ENCODE measurements around the gene IFFO2. TPM values are rescaled to one million over a fixed set of nuclear protein-coding genes. Genes with fewer than 3 reads are reported as not detected.
A peak's percentile ranks its signal among the peaks of the same experiment; 100 is the strongest.

IFFO2 gene
- total and polyA plus RNA-seq, 2 of the 13 experiments (the other 11 are each of a cell fraction or from before 2014, with no cell fraction given) = 7.3 to 16.7 TPM

DNA sequence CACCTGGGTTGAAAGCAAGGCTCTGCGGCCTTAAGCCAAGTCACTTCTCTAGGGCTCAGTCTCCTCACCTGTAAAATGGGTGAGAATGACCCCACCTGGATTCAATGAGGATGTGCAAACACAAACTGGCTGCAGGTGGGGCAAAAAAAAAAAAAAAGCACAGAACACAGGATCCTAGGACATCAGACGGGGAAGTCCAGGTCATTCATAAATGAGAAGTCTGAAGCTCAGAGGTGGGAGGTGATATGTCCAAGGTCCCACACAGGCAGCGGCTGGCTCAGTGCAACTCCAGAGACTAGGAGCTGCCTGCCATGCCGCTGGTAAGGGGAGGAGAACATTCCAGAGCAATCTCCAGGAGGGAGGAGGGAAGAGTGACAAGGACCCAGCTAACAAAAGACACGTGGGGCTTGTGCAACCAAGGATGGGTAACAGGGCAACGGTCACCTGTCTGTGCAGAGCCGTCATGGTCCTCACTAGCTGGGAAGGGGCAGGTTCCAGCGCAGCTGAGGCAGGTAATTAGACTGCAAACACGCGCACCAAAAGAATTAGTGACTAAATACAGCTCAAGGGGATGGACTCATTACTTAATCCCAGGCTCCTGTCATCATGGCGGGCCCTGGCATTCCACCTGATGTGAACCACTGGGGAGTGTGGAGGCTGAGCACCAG is 19.5 kb downstream of the IFFO2 start (continued):
- TF ChIP-seq, protein P1, sequence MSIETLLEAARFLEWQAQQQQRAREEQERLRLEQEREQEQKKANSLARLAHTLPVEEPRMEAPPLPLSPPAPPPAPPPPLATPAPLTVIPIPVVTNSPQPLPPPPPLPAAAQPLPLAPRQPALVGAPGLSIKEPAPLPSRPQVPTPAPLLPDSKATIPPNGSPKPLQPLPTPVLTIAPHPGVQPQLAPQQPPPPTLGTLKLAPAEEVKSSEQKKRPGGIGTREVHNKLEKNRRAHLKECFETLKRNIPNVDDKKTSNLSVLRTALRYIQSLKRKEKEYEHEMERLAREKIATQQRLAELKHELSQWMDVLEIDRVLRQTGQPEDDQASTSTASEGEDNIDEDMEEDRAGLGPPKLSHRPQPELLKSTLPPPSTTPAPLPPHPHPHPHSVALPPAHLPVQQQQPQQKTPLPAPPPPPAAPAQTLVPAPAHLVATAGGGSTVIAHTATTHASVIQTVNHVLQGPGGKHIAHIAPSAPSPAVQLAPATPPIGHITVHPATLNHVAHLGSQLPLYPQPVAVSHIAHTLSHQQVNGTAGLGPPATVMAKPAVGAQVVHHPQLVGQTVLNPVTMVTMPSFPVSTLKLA (IDR thresholded peaks at IDR 0.05) = peak; percentile 76
- TF ChIP-seq, protein P2, sequence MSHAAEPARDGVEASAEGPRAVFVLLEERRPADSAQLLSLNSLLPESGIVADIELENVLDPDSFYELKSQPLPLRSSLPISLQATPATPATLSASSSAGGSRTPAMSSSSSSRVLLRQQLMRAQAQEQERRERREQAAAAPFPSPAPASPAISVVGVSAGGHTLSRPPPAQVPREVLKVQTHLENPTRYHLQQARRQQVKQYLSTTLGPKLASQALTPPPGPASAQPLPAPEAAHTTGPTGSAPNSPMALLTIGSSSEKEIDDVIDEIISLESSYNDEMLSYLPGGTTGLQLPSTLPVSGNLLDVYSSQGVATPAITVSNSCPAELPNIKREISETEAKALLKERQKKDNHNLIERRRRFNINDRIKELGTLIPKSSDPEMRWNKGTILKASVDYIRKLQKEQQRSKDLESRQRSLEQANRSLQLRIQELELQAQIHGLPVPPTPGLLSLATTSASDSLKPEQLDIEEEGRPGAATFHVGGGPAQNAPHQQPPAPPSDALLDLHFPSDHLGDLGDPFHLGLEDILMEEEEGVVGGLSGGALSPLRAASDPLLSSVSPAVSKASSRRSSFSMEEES (CRISPR knock-in tag; IDR thresholded peaks at IDR 0.05) = peak; percentile 70; the same call in 1 of the 2 replicates
- TF ChIP-seq, protein P3, sequence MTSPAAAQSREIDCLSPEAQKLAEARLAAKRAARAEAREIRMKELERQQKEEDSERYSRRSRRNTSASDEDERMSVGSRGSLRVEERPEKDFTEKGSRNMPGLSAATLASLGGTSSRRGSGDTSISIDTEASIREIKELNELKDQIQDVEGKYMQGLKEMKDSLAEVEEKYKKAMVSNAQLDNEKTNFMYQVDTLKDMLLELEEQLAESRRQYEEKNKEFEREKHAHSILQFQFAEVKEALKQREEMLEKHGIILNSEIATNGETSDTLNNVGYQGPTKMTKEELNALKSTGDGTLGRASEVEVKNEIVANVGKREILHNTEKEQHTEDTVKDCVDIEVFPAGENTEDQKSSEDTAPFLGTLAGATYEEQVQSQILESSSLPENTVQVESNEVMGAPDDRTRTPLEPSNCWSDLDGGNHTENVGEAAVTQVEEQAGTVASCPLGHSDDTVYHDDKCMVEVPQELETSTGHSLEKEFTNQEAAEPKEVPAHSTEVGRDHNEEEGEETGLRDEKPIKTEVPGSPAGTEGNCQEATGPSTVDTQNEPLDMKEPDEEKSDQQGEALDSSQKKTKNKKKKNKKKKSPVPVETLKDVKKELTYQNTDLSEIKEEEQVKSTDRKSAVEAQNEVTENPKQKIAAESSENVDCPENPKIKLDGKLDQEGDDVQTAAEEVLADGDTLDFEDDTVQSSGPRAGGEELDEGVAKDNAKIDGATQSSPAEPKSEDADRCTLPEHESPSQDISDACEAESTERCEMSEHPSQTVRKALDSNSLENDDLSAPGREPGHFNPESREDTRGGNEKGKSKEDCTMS (CRISPR knock-in tag; conservative IDR thresholded peaks at IDR 0.05) = no peak
- TF ChIP-seq ZNF264 (CRISPR knock-in tag; IDR thresholded peaks at IDR 0.05) (peak; percentile 67; the same call in 1 of the 2 replicates), MXD4 (CRISPR knock-in tag; IDR thresholded peaks at IDR 0.05) (peak; percentile 92), HCFC1 (IDR thresholded peaks at IDR 0.05; ENCODE audit: low read depth, low read length) (no peak), MLLT10 (CRISPR knock-in tag; IDR thresholded peaks at IDR 0.05) (no peak), NFATC3 (CRISPR knock-in tag; IDR thresholded peaks at IDR 0.05) (no peak), HNRNPK (IDR thresholded peaks at IDR 0.05; ENCODE audit: low read depth, low read length, poor library complexity, severe bottlenecking) (no peak), JARID2 (CRISPR knock-in tag; IDR thresholded peaks at IDR 0.05; ENCODE audit: insufficient replicate concordance) (no peak), ZNF773 (CRISPR knock-in tag; IDR thresholded peaks at IDR 0.05; ENCODE audit: borderline replicate concordance) (no peak), ZNF337 (CRISPR knock-in tag; IDR thresholded peaks at IDR 0.05; ENCODE audit: borderline replicate concordance, low read depth) (no peak)
- TF ChIP-seq, protein P4, sequence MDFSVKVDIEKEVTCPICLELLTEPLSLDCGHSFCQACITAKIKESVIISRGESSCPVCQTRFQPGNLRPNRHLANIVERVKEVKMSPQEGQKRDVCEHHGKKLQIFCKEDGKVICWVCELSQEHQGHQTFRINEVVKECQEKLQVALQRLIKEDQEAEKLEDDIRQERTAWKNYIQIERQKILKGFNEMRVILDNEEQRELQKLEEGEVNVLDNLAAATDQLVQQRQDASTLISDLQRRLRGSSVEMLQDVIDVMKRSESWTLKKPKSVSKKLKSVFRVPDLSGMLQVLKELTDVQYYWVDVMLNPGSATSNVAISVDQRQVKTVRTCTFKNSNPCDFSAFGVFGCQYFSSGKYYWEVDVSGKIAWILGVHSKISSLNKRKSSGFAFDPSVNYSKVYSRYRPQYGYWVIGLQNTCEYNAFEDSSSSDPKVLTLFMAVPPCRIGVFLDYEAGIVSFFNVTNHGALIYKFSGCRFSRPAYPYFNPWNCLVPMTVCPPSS (IDR thresholded peaks at IDR 0.05) = no peak
- TF ChIP-seq, protein P5, sequence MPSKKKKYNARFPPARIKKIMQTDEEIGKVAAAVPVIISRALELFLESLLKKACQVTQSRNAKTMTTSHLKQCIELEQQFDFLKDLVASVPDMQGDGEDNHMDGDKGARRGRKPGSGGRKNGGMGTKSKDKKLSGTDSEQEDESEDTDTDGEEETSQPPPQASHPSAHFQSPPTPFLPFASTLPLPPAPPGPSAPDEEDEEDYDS (CRISPR knock-in tag; IDR thresholded peaks at IDR 0.05) = no peak
- TF ChIP-seq, protein P6, sequence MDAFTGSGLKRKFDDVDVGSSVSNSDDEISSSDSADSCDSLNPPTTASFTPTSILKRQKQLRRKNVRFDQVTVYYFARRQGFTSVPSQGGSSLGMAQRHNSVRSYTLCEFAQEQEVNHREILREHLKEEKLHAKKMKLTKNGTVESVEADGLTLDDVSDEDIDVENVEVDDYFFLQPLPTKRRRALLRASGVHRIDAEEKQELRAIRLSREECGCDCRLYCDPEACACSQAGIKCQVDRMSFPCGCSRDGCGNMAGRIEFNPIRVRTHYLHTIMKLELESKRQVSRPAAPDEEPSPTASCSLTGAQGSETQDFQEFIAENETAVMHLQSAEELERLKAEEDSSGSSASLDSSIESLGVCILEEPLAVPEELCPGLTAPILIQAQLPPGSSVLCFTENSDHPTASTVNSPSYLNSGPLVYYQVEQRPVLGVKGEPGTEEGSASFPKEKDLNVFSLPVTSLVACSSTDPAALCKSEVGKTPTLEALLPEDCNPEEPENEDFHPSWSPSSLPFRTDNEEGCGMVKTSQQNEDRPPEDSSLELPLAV (CRISPR knock-in tag; conservative IDR thresholded peaks at IDR 0.05; ENCODE audit: low read depth) = no peak
- TF ChIP-seq, protein P7, sequence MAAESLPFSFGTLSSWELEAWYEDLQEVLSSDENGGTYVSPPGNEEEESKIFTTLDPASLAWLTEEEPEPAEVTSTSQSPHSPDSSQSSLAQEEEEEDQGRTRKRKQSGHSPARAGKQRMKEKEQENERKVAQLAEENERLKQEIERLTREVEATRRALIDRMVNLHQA (CRISPR knock-in tag; IDR thresholded peaks at IDR 0.05) = no peak
- TF ChIP-seq, protein P8, sequence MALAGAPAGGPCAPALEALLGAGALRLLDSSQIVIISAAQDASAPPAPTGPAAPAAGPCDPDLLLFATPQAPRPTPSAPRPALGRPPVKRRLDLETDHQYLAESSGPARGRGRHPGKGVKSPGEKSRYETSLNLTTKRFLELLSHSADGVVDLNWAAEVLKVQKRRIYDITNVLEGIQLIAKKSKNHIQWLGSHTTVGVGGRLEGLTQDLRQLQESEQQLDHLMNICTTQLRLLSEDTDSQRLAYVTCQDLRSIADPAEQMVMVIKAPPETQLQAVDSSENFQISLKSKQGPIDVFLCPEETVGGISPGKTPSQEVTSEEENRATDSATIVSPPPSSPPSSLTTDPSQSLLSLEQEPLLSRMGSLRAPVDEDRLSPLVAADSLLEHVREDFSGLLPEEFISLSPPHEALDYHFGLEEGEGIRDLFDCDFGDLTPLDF (CRISPR knock-in tag; IDR thresholded peaks at IDR 0.05) = no peak
- TF ChIP-seq, protein P9, sequence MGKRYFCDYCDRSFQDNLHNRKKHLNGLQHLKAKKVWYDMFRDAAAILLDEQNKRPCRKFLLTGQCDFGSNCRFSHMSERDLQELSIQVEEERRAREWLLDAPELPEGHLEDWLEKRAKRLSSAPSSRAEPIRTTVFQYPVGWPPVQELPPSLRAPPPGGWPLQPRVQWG (CRISPR knock-in tag; IDR thresholded peaks at IDR 0.05; ENCODE audit: borderline replicate concordance, low read depth) = no peak
